Large intestine (tissue), 3 donors: ENCODE results near the gene RPS23. TPM values are rescaled to one million over a fixed set of nuclear protein-coding genes. Genes with fewer than 3 reads are reported as not detected.
A peak's percentile ranks its signal among the peaks of the same experiment; 100 is the strongest.

ENCODE experiments used
- DNase-seq, 2 donors: peaks; one replicate each; pipeline versions ENCODE4 v3.0.0 to v3.0.0-alpha.2; 2013
- H3K27ac ChIP-seq: one replicate; pipeline ENCODE4 v1.5.1; 2013; ENCODE audit warnings: low read length
- H3K27me3 ChIP-seq: 2 replicates; pipeline ENCODE4 v1.6.1; 2013; ENCODE audit warnings: low read length; ENCODE audit not compliant: control insufficient read depth, insufficient read depth
- H3K36me3 ChIP-seq: 2 replicates; pipeline ENCODE4 v1.6.1; 2013; ENCODE audit warnings: low read length; ENCODE audit not compliant: control insufficient read depth, insufficient read depth
- H3K4me1 ChIP-seq: one replicate; pipeline ENCODE4 v1.6.1; 2013; ENCODE audit warnings: low read length; ENCODE audit not compliant: control insufficient read depth, insufficient read depth
- H3K4me3 ChIP-seq: one replicate; pipeline ENCODE4 v1.5.1; 2013; ENCODE audit warnings: low read length
- H3K9me3 ChIP-seq: one replicate; pipeline ENCODE4 v1.6.1; 2013; ENCODE audit warnings: mild to moderate bottlenecking, low read depth, low read length, moderate library complexity; ENCODE audit not compliant: control insufficient read depth
- WGBS: methylation state at CpG from one replicate; pipeline ENCODE4 v1.1.5; 2013; ENCODE audit warnings: low lambda C conversion rate; ENCODE audit not compliant: insufficient coverage; 5-methylcytosine and 5-hydroxymethylcytosine counted together
- polyA plus RNA-seq: library from polyadenylated mRNA; unstranded; fragments of 120-200 nt; gene quantifications from one replicate; pipeline ENCODE4 v1.2.1, GENCODE V29; 2013

Gene RPS23
- polyA plus RNA-seq, 1 donor: 4,232 TPM

DNA sequence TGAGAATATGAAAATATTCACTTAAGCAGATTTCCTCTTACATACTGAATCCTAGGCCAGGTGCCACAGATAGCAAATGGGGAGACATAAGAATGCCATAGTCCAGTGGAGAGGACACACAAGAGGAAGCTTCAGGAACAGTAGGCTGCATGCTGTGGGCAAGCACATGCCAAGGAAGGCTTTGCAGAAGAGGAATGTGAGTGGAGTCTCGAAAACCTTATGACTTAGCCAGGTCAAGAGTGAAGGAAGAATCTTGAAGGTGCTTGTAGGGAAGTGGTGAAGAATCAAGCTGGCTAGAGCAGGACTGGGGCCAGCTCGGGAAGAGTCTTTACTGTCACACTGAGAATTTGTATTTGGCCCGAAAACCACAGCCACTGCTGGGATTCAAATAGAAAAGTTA lies 20.4 kb downstream of the RPS23 start:
- no peaks in the 10 kb centered on the region for H3K36me3 ChIP-seq
- WGBS: 80% methylated on average over 1 of the region's 3 CpGs
- DNase-seq: no peak
- no peak overlapping the region for H3K27ac ChIP-seq
- no peaks in the 10 kb centered on the region for H3K9me3 ChIP-seq
- no peak overlapping the region for H3K4me3 ChIP-seq
- H3K4me1 ChIP-seq: no peaks in the 10 kb centered on the region
- H3K27me3 ChIP-seq: no peaks in the 10 kb centered on the region

DNA sequence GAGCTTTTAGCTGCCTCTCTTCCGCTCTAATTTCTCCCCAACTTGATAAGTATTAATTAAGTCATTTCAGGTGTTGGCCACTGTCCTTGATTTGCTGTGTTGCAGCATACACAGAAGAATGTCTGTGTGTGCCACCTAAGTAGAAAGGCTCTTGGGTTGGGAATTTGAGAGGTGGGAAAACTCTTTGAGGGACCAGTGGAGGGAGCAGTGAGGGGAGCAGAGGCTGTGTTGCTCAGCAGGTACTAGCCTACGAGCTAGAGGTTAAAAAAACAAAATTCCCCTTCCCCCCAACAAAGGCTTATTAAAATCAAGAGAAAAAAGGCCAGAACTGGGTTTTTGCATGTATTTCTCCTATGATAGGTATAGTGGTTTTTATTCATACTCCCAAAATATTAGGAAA lies 20.9 kb downstream of the RPS23 start:
- H3K27ac ChIP-seq: no peak overlapping the region
- 100% methylated on average over 1 of the region's 2 CpGs for WGBS

DNA sequence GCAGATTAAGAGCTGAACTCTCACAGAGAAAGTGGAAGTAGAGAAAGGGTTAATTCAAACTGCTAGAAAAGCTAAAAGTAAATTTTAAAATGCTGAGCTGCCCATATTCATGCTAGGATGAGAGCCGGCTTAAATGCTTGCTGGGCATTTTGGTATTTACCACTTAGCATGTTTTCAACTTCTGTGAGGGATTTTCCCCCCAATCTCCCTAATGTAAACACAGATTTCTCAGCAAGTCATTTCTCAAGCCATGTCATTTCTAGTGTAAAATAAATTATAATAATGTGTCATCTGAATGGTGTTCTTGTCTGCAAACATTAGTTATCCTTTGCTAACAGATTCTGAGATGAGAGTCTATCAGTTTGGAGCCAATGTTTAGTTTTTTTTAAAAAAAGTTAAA lies 22.3 kb downstream of the RPS23 start:
- Histone ChIP-seq H3K36me3 (no peaks in the 10 kb centered on the region), H3K4me3 (no peak overlapping the region), H3K4me1 (no peaks in the 10 kb centered on the region), H3K9me3 (no peaks in the 10 kb centered on the region), H3K27me3 (no peaks in the 10 kb centered on the region), H3K27ac (no peak overlapping the region)
- no peak for DNase-seq
- WGBS: no CpG with 5 or more reads among the region's 1 CpG

More for the DNA sequence above, 20.9 kb downstream of the RPS23 start:
- Histone ChIP-seq H3K9me3 (no peaks in the 10 kb centered on the region), H3K36me3 (no peaks in the 10 kb centered on the region), H3K4me3 (no peak overlapping the region), H3K27me3 (no peaks in the 10 kb centered on the region), H3K4me1 (no peaks in the 10 kb centered on the region)
- DNase-seq: no peak

DNA sequence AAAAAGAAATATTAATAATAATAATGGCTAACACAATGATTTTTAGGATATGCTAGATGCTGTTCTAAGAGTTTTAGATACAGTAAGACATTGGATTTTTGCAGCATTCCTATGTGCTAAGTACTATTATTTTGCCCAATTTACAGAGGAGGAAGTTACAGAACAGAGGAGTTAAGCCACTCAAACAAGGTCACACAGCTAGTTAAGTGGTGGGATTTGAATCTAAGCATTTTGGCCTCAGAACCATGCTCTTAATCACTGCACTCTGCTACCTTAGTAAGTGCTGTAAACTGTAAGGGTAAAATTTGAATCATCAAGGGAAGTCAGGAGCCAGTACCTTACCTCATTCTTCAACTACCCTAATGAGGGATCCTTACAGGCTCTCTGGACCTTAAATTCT lies 25.4 kb downstream of the RPS23 start:
- H3K9me3 ChIP-seq: peaks cover 6% of the 10 kb centered on the region
- H3K27ac ChIP-seq: no peak overlapping the region
- H3K27me3 ChIP-seq: no peaks in the 10 kb centered on the region
- no peak for DNase-seq
- no peaks in the 10 kb centered on the region for H3K4me1 ChIP-seq
- no peaks in the 10 kb centered on the region for H3K36me3 ChIP-seq
- no peak overlapping the region for H3K4me3 ChIP-seq

DNA sequence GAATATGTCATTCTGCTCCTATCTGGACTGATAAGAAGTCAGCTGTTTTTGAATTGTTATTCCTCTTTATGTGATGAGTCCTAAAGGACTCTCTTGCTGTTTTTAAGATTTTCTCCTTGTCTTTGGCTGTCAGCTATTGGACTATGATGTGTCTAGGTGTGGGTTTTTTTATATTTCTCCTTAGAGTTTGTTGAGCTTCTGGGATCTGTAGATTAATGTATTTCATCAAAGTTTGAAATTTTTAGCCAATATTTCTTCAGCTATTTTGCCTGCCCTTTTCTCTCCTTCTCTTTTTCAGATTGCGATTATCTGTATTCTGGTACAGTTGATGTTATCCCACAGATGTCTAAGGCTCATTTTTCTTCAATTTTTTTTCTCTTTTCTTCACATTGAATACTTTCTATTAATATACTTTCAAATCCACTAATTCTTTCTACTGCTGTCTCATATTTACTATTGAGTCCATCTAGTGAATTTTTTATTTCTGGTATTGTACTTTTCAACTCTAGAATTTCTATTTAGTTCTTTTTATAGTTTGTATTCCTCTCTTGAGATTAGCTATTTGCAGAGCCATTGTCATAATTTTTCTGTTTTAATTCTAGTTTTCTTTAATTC lies 31.1 kb downstream of the RPS23 start:
- no peaks in the 10 kb centered on the region for H3K4me1 ChIP-seq
- no peak overlapping the region for H3K4me3 ChIP-seq
- no peak for DNase-seq
- 100% methylated on average over 1 of the region's 1 CpG for WGBS
- peaks cover 21% of the 10 kb centered on the region for H3K9me3 ChIP-seq
- H3K27me3 ChIP-seq: no peaks in the 10 kb centered on the region
- H3K27ac ChIP-seq: no peak overlapping the region
- H3K36me3 ChIP-seq: no peaks in the 10 kb centered on the region

DNA sequence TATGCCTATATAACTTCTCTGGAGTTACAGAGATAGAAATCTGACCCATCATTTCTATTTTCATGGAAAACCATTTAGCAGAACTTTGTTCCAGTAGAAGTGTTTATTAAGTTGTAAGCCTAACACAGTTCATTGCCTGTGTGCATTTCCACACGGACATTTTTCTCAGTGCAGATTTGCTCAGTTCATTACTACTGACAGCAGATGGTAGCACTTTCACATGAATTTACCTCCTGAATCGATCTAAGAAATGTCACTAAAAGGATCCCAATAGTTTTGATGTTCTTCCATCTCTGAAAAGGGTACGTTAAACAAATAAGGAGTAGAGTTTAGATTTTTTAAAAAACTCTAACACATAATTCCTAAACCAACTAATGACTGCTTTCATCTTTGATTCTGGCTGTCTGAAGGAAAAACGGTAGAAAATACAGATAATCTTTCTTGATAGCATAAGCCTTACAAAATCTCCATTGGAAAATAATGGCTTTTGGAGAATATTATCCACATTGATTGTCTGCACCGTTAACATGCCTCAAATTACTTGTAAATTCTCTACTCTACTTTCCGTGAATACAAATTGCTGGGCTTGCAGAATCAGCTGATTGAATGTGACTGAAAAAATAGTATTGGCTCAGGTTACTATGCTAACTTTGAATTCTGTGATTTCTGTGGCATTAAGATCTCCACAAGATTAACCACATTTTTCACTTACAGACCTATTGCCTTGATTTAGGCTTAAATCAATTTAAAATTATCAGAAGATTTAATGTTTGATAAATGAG lies 33.1 kb downstream of the RPS23 start:
- Histone ChIP-seq H3K4me3 (no peak overlapping the region), H3K27ac (no peak overlapping the region), H3K36me3 (no peaks in the 10 kb centered on the region), H3K4me1 (no peaks in the 10 kb centered on the region), H3K9me3 (peaks cover 21% of the 10 kb centered on the region), H3K27me3 (no peaks in the 10 kb centered on the region)
- WGBS: 67% methylated on average over 2 of the region's 6 CpGs
- DNase-seq: no peak

DNA sequence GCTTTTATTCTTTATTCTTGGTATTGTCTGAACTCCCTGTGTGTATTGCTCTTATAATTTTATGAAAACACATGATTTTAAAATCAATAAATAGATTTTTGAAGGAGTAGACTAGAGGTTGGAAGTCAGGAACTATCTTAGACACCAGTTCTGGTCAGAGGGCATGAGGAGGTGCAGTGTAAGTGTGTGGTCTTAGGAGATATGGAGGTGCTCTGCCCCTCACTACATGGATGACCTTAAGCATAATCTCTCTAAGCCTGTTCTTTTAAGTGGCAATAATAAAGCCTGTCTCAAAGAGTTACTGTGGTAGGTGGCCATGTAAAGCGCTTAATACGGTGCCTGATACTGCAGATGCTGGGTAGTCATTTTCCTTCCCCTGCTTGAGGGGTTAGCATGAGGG lies 34.0 kb downstream of the RPS23 start:
- Histone ChIP-seq H3K36me3 (no peaks in the 10 kb centered on the region), H3K27me3 (no peaks in the 10 kb centered on the region), H3K27ac (no peak overlapping the region), H3K4me3 (no peak overlapping the region), H3K9me3 (peaks cover 21% of the 10 kb centered on the region), H3K4me1 (no peaks in the 10 kb centered on the region)
- no peak for DNase-seq
- WGBS: no CpG with 5 or more reads among the region's 2 CpGs

DNA sequence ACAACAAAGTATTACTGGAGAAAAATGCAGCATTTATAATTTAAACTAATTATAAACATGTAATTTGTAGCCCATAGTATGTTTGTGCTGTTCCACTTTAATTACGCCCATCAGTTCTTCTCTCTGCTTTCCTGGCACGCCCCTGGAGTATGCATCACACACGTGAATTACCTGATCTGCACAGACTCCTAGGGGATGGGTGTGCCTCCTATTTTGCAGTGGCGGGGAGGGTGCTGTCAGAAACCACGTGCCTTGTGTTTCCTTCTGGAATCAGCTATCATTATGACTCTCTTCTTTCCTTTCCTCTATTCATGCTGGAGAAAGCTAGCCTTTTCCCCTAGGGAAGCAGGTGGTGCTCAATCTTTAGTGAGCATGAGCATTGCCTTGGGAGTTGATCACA lies 43.3 kb downstream of the RPS23 start:
- no peak overlapping the region for H3K4me3 ChIP-seq
- H3K4me1 ChIP-seq: no peaks in the 10 kb centered on the region
- no peak for DNase-seq
- no CpG with 5 or more reads among the region's 5 CpGs for WGBS
- H3K27ac ChIP-seq: no peak overlapping the region
- H3K36me3 ChIP-seq: no peaks in the 10 kb centered on the region
- H3K27me3 ChIP-seq: no peaks in the 10 kb centered on the region
- H3K9me3 ChIP-seq: no peaks in the 10 kb centered on the region

DNA sequence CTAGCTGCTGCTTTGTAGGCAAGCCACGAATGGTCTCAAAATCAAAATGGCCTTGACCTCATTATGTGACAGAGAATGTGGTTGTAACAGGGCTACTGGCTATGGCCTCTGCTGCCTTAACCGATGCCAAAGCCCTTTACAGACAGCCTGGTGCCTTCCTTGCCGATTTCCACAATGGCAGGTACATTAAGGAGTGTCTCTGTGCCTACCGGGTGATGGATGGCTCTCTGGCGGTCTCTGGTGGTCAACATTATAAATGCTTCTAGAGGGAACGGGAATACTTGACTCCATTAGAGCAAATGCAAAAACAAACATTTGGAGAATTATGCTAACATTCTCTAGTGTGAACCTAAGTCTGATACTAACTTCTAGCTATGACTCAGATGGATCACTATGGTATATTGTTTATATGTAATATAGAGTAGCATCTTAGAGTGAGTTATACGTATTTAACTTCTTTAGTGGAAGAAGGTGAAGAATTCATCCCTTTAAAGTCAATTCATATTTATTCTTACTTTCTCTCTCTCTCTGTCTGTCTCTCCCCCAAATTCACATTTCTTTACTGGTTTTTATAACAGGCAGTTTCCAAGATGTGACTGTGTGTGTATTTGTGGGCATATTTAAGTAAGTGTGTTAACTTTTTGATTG lies 52.5 kb downstream of the RPS23 start:
- DNase-seq: peak; percentile 46 to 57
- Histone ChIP-seq H3K4me1 (no peaks in the 10 kb centered on the region), H3K4me3 (no peak overlapping the region), H3K27me3 (no peaks in the 10 kb centered on the region), H3K27ac (no peak overlapping the region), H3K9me3 (no peaks in the 10 kb centered on the region), H3K36me3 (no peaks in the 10 kb centered on the region)
- 100% methylated on average over 1 of the region's 7 CpGs for WGBS
